Measurements from ENCODE around the gene BCL2L13. TPM values are rescaled to one million over a fixed set of nuclear protein-coding genes. Genes with fewer than 3 reads are reported as not detected.

The BCL2L13 gene
- polyA plus RNA-seq, 1 donor from 2014 or later: 20.8 TPM

GRCh38 chr22:17637490-17638181, 921 bp upstream of the BCL2L13 start:
- Histone ChIP-seq H3K4me3 (ENCODE audit: low read length) (peak overlapping the region; percentile 84), H3K27ac (ENCODE audit: low read length) (peak overlapping the region; percentile 95), H3K9ac (ENCODE audit: low read length) (peak overlapping the region; percentile 89), H3F3A (ENCODE audit: insufficient read depth, low read length, poor library complexity, severe bottlenecking) (no peaks in the 10 kb centered on the region), H3K79me2 (replicated peaks; ENCODE audit: insufficient read depth, low read length) (peaks cover 7% of the 10 kb centered on the region), H3K9me3 (ENCODE audit: low read length) (no peaks in the 10 kb centered on the region), H2AFZ (ENCODE audit: low read depth, low read length) (peak overlapping the region; percentile 74), H4K20me1 (ENCODE audit: insufficient read depth) (no peaks in the 10 kb centered on the region), H3K9me2 (ENCODE audit: insufficient read depth, low read length) (no peaks in the 10 kb centered on the region), H3K36me3 (ENCODE audit: insufficient read depth, low read length) (no peaks in the 10 kb centered on the region), H3K4me2 (ENCODE audit: low read length) (peak overlapping the region; percentile 100), H3K27me3 (ENCODE audit: insufficient read depth, low read depth, low read length) (no peaks in the 10 kb centered on the region)
- TF ChIP-seq RAD21 (conservative IDR thresholded peaks at IDR 0.05): no peak
- TF ChIP-seq, protein P1, sequence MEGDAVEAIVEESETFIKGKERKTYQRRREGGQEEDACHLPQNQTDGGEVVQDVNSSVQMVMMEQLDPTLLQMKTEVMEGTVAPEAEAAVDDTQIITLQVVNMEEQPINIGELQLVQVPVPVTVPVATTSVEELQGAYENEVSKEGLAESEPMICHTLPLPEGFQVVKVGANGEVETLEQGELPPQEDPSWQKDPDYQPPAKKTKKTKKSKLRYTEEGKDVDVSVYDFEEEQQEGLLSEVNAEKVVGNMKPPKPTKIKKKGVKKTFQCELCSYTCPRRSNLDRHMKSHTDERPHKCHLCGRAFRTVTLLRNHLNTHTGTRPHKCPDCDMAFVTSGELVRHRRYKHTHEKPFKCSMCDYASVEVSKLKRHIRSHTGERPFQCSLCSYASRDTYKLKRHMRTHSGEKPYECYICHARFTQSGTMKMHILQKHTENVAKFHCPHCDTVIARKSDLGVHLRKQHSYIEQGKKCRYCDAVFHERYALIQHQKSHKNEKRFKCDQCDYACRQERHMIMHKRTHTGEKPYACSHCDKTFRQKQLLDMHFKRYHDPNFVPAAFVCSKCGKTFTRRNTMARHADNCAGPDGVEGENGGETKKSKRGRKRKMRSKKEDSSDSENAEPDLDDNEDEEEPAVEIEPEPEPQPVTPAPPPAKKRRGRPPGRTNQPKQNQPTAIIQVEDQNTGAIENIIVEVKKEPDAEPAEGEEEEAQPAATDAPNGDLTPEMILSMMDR (IDR thresholded peaks at IDR 0.05; ENCODE audit: poor library complexity, severe bottlenecking): no peak
- TF ChIP-seq EZH2 (IDR thresholded peaks at IDR 0.05; ENCODE audit: borderline replicate concordance, insufficient read depth, low read length, poor library complexity, severe bottlenecking): no peak
- no peak for TF ChIP-seq POLR2AphosphoS5 (IDR thresholded peaks at IDR 0.05)
- no peak for TF ChIP-seq TAF1 (IDR thresholded peaks at IDR 0.05; ENCODE audit: low read depth)
- no peak for TF ChIP-seq MXI1 (conservative IDR thresholded peaks at IDR 0.05; ENCODE audit: poor library complexity, severe bottlenecking)
- no peak for TF ChIP-seq EP300 (conservative IDR thresholded peaks at IDR 0.05; ENCODE audit: poor library complexity, severe bottlenecking)
- TF ChIP-seq SMC3 (conservative IDR thresholded peaks at IDR 0.05; ENCODE audit: poor library complexity): no peak
- no peak for TF ChIP-seq REST (IDR thresholded peaks at IDR 0.05; ENCODE audit: borderline replicate concordance)

- no peaks in the 10 kb centered on the region for H3K27me3 ChIP-seq (ENCODE audit: insufficient read depth, low read depth, low read length)
- H3K9me3 ChIP-seq (ENCODE audit: low read length): no peaks in the 10 kb centered on the region
- H4K20me1 ChIP-seq (ENCODE audit: insufficient read depth): no peaks in the 10 kb centered on the region
- H3F3A ChIP-seq (ENCODE audit: insufficient read depth, low read length, poor library complexity, severe bottlenecking): no peaks in the 10 kb centered on the region
- peak overlapping the region; percentile 74 for H2AFZ ChIP-seq (ENCODE audit: low read depth, low read length)
- peak overlapping the region; percentile 95 for H3K27ac ChIP-seq (ENCODE audit: low read length)
- TF ChIP-seq EP300 (conservative IDR thresholded peaks at IDR 0.05; ENCODE audit: poor library complexity, severe bottlenecking): no peak
- no peak for TF ChIP-seq POLR2AphosphoS5 (IDR thresholded peaks at IDR 0.05)
- TF ChIP-seq SMC3 (conservative IDR thresholded peaks at IDR 0.05; ENCODE audit: poor library complexity): no peak
- TF ChIP-seq, protein P1 (IDR thresholded peaks at IDR 0.05; ENCODE audit: poor library complexity, severe bottlenecking): no peak
- TF ChIP-seq TAF1 (IDR thresholded peaks at IDR 0.05; ENCODE audit: low read depth): no peak
- no peak for TF ChIP-seq EZH2 (IDR thresholded peaks at IDR 0.05; ENCODE audit: borderline replicate concordance, insufficient read depth, low read length, poor library complexity, severe bottlenecking)
- TF ChIP-seq RAD21 (conservative IDR thresholded peaks at IDR 0.05): no peak
- no peak for TF ChIP-seq REST (IDR thresholded peaks at IDR 0.05; ENCODE audit: borderline replicate concordance)
- TF ChIP-seq MXI1 (conservative IDR thresholded peaks at IDR 0.05; ENCODE audit: poor library complexity, severe bottlenecking): no peak
- no peaks in the 10 kb centered on the region for H3K9me2 ChIP-seq (ENCODE audit: insufficient read depth, low read length)
- H3K36me3 ChIP-seq (ENCODE audit: insufficient read depth, low read length): no peaks in the 10 kb centered on the region
- peak overlapping the region; percentile 89 for H3K9ac ChIP-seq (ENCODE audit: low read length)
- peaks cover 7% of the 10 kb centered on the region for H3K79me2 ChIP-seq (replicated peaks; ENCODE audit: insufficient read depth, low read length)
- H3K4me3 ChIP-seq (ENCODE audit: low read length): peak overlapping the region; percentile 84
- H3K4me2 ChIP-seq (ENCODE audit: low read length): peak overlapping the region; percentile 100
Observed at GRCh38 chr22:17638182-17638431, 450 bp upstream of the BCL2L13 start.

Measured in neural cell (in vitro differentiated cells).